Epithelial cell of proximal tubule (primary cell): ENCODE measurements around the gene F10. TPM values are rescaled to one million over a fixed set of nuclear protein-coding genes. Genes with fewer than 3 reads are reported as not detected.
"Not testable (repeated sequence)": the region's sequence is repeated elsewhere in the genome, so short reads cannot be mapped to it uniquely, and the experiment has no call there.

Experiments
- DNase-seq: peaks from one replicate; pipeline ENCODE4 v3.0.0-alpha.2; 2011; ENCODE audit warnings: low read depth
- H3K4me3 ChIP-seq: 2 replicates; pipeline ENCODE4 v1.5.1; 2011; ENCODE audit warnings: low read depth, mild to moderate bottlenecking, low read length
- CTCF ChIP-seq: conservative IDR thresholded peaks from 2 replicates; pipeline ENCODE4 v1.5.1; 2012; ENCODE audit warnings: low read depth, mild to moderate bottlenecking, low read length
- total RNA-seq: library from RNA; depleted of rRNA; stranded (reverse); fragments of >200 nt; gene quantifications from 2 replicates; pipeline ENCODE4 v1.2.3, GENCODE V29; 2015

F10 gene
- total RNA-seq, 1 donor from 2014 or later = 0.12 TPM

GRCh38 chr13:113077566-113077952, 45.0 kb upstream of the F10 start:
- no peak for DNase-seq
- H3K4me3 ChIP-seq = no peak overlapping the region
- no peak for TF ChIP-seq CTCF

- DNase-seq = no peak
- TF ChIP-seq CTCF = no peak
- no peak overlapping the region for H3K4me3 ChIP-seq
These were observed 44.4 kb upstream of the F10 start for GRCh38 chr13:113077953-113078901.

GRCh38 chr13:113078902-113079780, 43.5 kb upstream of the F10 start:
- no peak overlapping the region for H3K4me3 ChIP-seq
- DNase-seq = no peak
- no peak for TF ChIP-seq CTCF

- DNase-seq, H3K4me3 ChIP-seq: not testable (repeated sequence)
These were observed 42.9 kb upstream of the F10 start for GRCh38 chr13:113079781-113080080.

GRCh38 chr13:113080361-113080831, 42.2 kb upstream of the F10 start:
- no peak for DNase-seq
- no peak for TF ChIP-seq CTCF
- no peak overlapping the region for H3K4me3 ChIP-seq

- H3K4me3 ChIP-seq = no peak overlapping the region
- no peak for DNase-seq
- TF ChIP-seq CTCF = no peak
These were observed 41.6 kb upstream of the F10 start for GRCh38 chr13:113080901-113081521.
